Limb (tissue), 2 donors: ENCODE results near the gene SEC24B.
"Not testable (repeated sequence)": the region's sequence is repeated elsewhere in the genome, so short reads cannot be mapped to it uniquely, and the experiment has no call there.

Source experiments
- DNase-seq, 2 donors: peaks; one replicate each; pipeline ENCODE4 v3.0.0-alpha.2; 2016; ENCODE audit errors: extremely low spot score in 2 of 2

Gene SEC24B

DNA sequence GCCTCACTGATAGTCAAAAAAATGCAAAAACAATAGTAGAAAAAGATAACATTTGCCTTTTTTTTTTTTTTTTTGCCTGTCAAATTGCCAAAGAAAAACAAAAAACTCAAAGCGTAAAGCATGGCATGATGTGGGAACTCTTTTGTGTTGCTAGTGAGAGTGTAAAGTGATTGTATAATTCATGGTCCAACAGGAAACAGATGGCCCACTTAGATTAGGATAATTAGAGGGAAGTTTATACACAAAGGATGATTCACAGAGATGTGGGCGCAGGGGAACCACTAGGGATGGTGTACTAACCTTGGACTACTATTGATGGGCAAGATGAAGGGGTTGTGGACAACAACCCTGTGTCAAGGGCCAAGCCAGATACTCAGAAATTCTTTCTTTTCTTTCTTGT lies 142.8 kb downstream of the SEC24B start:
- DNase-seq, result no peak

DNA sequence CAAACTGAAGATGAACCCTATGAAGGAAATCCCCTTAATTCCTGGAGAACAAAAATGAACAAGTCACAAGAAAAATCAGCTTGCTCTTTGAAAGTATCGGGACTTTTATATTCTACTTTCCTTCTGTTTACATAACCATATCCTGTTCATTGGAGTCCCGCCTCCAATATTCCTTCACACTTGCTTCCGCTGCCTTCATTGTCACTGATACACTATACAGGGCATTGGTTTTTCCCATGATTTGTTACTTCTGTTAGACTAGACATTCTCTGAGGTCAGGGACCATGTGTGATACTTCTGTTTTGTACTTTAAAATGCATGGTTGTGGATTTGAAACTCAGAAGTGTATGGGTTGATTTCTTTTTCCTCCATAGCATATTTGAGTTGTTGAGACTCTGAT lies 145.2 kb downstream of the SEC24B start:
- DNase-seq, result no peak

DNA sequence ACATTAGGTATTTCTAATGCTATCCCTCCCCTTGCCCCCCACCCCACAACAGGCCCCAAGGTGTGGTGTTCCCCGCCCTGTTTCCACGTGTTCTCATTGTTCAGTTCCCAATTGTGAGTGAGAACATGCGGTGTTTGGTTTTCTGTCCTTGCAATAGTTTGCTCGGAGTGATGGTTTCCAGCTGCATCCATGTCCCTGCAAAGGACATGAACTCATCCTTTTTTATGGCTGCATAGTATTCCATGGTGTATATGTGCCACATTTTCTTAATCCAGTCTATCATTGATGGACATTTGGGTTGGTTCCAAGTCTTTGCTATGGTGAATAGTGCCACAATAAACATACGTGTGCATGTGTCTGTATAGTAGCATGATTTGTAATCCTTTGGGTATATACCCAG lies 146.4 kb downstream of the SEC24B start:
- DNase-seq, result not testable (repeated sequence)

DNA sequence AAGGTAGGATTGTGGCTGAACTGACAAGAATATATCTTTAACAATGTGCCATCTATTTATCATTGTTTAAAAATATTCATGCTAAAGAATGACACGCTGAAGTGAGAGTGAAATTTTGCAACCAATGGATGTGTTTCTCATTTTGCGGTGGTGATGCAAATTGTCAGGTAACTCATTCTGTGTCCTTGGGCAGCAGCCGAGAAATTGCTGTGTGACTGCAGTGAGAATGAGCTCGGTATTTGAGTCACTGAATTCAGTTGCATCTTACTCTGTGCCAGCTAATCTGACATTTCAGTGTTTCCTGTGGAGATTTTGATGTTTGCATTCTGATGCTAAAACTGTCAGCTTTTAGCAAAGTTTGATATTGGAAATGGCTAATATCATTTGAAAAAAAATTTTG lies 154.6 kb downstream of the SEC24B start:
- no peak for DNase-seq

DNA sequence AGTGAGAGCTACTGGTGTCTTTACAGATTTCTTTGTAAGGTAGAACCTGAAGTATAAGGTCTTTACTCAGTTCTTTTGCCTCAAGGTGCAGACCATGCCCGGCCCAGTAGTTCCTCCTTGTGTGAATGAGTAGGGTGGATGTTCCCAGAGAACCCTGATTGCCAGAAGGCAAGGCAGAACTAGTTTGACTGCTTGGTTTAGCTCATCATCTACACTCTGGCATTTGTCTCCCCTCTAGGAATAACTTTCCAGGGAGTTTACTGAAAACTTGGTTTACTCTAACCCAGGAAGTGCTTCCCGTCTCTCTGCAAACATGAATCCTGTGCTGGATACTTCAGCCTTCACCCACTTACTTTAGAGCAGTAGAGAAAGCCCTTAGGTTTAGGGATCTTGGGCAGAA lies 155.5 kb downstream of the SEC24B start:
- DNase-seq, result no peak

DNA sequence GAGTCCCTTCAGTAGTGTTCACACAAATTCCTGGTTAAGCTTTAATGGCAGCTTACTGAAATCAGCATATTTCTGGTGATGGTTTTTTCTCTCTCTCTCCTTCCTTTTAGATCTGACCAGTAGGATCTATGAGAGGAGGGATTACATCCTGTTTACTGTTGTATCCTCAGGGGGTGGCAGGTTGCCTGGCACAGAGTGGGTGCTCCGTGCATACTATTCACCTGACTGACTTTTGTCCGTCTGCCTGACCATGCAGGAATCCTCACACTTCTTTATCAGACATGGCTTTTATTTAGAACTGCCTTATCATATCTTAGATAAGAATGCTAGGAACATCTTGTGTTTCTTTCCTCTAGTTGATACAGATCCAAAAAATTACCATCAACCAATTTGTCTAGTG lies 156.0 kb downstream of the SEC24B start:
- no peak for DNase-seq
